Measurements from ENCODE around the gene AK8.

DNA sequence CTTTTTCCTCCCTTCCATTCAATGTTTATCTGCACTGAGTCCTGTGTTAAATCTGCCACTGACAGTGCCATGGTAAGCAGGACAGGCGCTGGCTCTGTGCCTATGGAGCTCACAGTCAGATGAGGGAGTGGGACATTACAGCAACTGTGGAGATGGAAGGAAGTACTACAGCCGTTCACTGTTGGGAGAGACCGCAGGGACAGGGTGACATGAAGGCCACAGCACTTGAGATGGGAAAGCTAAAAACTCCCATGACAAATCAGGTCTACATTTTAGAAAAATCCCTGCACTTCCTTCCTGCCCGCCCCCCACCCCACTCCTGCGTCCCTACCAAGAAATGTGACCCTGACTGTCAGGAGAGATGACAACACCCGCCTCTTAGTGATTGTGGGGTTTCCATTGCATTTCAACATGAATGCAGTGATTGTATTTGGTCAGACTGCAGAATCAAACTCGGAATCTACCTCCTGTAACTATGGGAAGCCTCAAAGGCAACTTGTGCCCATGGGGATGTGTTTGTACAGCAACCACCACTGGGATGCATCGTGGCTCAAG lies 151.4 kb downstream of the AK8 start:
- TF ChIP-seq, protein P1, sequence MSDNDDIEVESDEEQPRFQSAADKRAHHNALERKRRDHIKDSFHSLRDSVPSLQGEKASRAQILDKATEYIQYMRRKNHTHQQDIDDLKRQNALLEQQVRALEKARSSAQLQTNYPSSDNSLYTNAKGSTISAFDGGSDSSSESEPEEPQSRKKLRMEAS (IDR thresholded peaks at IDR 0.05) = no peak
- TF ChIP-seq, protein P2, sequence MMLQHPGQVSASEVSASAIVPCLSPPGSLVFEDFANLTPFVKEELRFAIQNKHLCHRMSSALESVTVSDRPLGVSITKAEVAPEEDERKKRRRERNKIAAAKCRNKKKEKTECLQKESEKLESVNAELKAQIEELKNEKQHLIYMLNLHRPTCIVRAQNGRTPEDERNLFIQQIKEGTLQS (IDR thresholded peaks at IDR 0.05) = no peak
- TF ChIP-seq, protein P3, sequence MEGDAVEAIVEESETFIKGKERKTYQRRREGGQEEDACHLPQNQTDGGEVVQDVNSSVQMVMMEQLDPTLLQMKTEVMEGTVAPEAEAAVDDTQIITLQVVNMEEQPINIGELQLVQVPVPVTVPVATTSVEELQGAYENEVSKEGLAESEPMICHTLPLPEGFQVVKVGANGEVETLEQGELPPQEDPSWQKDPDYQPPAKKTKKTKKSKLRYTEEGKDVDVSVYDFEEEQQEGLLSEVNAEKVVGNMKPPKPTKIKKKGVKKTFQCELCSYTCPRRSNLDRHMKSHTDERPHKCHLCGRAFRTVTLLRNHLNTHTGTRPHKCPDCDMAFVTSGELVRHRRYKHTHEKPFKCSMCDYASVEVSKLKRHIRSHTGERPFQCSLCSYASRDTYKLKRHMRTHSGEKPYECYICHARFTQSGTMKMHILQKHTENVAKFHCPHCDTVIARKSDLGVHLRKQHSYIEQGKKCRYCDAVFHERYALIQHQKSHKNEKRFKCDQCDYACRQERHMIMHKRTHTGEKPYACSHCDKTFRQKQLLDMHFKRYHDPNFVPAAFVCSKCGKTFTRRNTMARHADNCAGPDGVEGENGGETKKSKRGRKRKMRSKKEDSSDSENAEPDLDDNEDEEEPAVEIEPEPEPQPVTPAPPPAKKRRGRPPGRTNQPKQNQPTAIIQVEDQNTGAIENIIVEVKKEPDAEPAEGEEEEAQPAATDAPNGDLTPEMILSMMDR (IDR thresholded peaks at IDR 0.05 in 2 of 3, conservative IDR thresholded peaks at IDR 0.05 in 1 of 3; ENCODE audit: borderline replicate concordance in 1 of 3, insufficient read depth in 1 of 3, low read depth in 2 of 3, low read length in 2 of 3) = no peak
- no peak for TF ChIP-seq POLR2AphosphoS5 (IDR thresholded peaks at IDR 0.05; ENCODE audit: low read depth, low read length)
- TF ChIP-seq CEBPB (IDR thresholded peaks at IDR 0.05; ENCODE audit: low read depth) = no peak
- no peak for TF ChIP-seq EZH2phosphoT487 (IDR thresholded peaks at IDR 0.05; ENCODE audit: borderline replicate concordance)
- TF ChIP-seq POLR2A (IDR thresholded peaks at IDR 0.05; ENCODE audit: borderline replicate concordance, extremely low read depth, insufficient read depth, insufficient read length) = no peak
- no peak for TF ChIP-seq ZNF274 (IDR thresholded peaks at IDR 0.05; ENCODE audit: low read depth, low read length)
- no peak for TF ChIP-seq EZH2 (IDR thresholded peaks at IDR 0.05)
